SK-N-SH treated with all-trans-retinoic acid at 6 μM for 48 hours (cell line): Measurements from ENCODE around the gene TPK1.

ENCODE experiments used
- ESRRG ChIP-seq: fragments of 250-450 bp; sonication (Bioruptor Pico); IDR thresholded peaks from 2 replicates; pipeline ENCODE4 v1.6.1; 2021; ENCODE audit warnings: mild to moderate bottlenecking
- GLIS3 ChIP-seq: fragments of 250-450 bp; sonication (Bioruptor Pico); IDR thresholded peaks from 2 replicates; pipeline ENCODE4 v1.5.0; 2020; ENCODE audit warnings: mild to moderate bottlenecking, moderate library complexity
- ZC3H10 ChIP-seq: fragments of 250-450 bp; sonication (Bioruptor Pico); IDR thresholded peaks from 2 replicates; pipeline ENCODE4 v1.5.1; 2021; ENCODE audit warnings: mild to moderate bottlenecking, moderate library complexity
- ZFP30 ChIP-seq: fragments of 450-650 bp; formaldehyde crosslinking; IDR thresholded peaks from 2 replicates; pipeline ENCODE4 v1.5.0; 2022; ENCODE audit warnings: mild to moderate bottlenecking, moderate library complexity
- ZNF8 ChIP-seq: fragments of 450-650 bp; formaldehyde crosslinking; IDR thresholded peaks from 2 replicates; pipeline ENCODE4 v1.5.0; 2020; ENCODE audit warnings: mild to moderate bottlenecking, moderate library complexity
- TF ChIP-seq, protein P1 (sequence below): fragments of 250-450 bp; sonication (Bioruptor Pico); IDR thresholded peaks from 2 replicates; pipeline ENCODE4 v1.8.0; 2020; ENCODE audit warnings: mild to moderate bottlenecking, moderate library complexity, borderline replicate concordance

GRCh38 chr7:144534655-144535395, 301.0 kb downstream of the TPK1 start:
- TF ChIP-seq, protein P1, sequence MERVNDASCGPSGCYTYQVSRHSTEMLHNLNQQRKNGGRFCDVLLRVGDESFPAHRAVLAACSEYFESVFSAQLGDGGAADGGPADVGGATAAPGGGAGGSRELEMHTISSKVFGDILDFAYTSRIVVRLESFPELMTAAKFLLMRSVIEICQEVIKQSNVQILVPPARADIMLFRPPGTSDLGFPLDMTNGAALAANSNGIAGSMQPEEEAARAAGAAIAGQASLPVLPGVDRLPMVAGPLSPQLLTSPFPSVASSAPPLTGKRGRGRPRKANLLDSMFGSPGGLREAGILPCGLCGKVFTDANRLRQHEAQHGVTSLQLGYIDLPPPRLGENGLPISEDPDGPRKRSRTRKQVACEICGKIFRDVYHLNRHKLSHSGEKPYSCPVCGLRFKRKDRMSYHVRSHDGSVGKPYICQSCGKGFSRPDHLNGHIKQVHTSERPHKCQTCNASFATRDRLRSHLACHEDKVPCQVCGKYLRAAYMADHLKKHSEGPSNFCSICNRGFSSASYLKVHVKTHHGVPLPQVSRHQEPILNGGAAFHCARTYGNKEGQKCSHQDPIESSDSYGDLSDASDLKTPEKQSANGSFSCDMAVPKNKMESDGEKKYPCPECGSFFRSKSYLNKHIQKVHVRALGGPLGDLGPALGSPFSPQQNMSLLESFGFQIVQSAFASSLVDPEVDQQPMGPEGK (CRISPR knock-in tag), result no peak
- no peak for TF ChIP-seq GLIS3
- no peak for TF ChIP-seq ZC3H10 (CRISPR knock-in tag)
- TF ChIP-seq ESRRG, result no peak
- TF ChIP-seq ZNF8, result no peak
- no peak for TF ChIP-seq ZFP30
